DOHH2 (cell line): Measurements from ENCODE around the gene PAQR6.

Source experiments
- H3F3A ChIP-seq: fragments of 200-600 bp; sonication (generic), shearing (Covaris generic); 2 replicates; pipeline ENCODE4 v1.6.0; 2016; ENCODE audit warnings: antibody characterized with exemption, mild to moderate bottlenecking; ENCODE audit not compliant: control insufficient read depth, insufficient read depth
- H3K27ac ChIP-seq: fragments of 200-600 bp; sonication (generic); 2 replicates; pipeline ENCODE4 v1.5.1; 2014; ENCODE audit warnings: low read depth, mild to moderate bottlenecking, low read length, moderate library complexity
- H3K27me3 ChIP-seq: fragments of 200-600 bp; sonication (generic); 2 replicates; pipeline ENCODE4 v1.6.1; 2014; ENCODE audit warnings: mild to moderate bottlenecking, low read length, mixed read lengths; ENCODE audit not compliant: control insufficient read depth
- H3K36me3 ChIP-seq: fragments of 200-600 bp; sonication (generic); 2 replicates; pipeline ENCODE4 v1.6.1; 2014; ENCODE audit warnings: mild to moderate bottlenecking, low read length, moderate library complexity, mixed read lengths; ENCODE audit not compliant: control insufficient read depth
- H3K4me1 ChIP-seq: fragments of 200-600 bp; sonication (generic); 2 replicates; pipeline ENCODE4 v1.6.1; 2014; ENCODE audit warnings: mild to moderate bottlenecking, low read length, mixed read lengths; ENCODE audit not compliant: control insufficient read depth
- H3K4me2 ChIP-seq: fragments of 200-600 bp; sonication (generic); 2 replicates; pipeline ENCODE4 v1.6.0; 2014; ENCODE audit warnings: mild to moderate bottlenecking, low read length, moderate library complexity
- H3K4me3 ChIP-seq: fragments of 200-600 bp; sonication (generic); 2 replicates; pipeline ENCODE4 v1.5.1; 2014; ENCODE audit warnings: mild to moderate bottlenecking, low read length, mixed read lengths
- H3K79me2 ChIP-seq: fragments of 200-600 bp; sonication (generic); 2 replicates; pipeline ENCODE4 v1.6.1; 2014; ENCODE audit warnings: mild to moderate bottlenecking, low read length, mixed read lengths; ENCODE audit not compliant: control insufficient read depth
- H3K9me2 ChIP-seq: fragments of 200-600 bp; sonication (generic); replicated peaks from 2 replicates; pipeline ENCODE4 v1.6.1; 2014; ENCODE audit warnings: mild to moderate bottlenecking, low read length, mixed read lengths; ENCODE audit not compliant: control insufficient read depth
- H3K9me3 ChIP-seq: fragments of 200-600 bp; sonication (generic); 2 replicates; pipeline ENCODE4 v1.6.1; 2014; ENCODE audit warnings: antibody characterized with exemption, low read length, mixed read lengths; ENCODE audit not compliant: control insufficient read depth, insufficient read depth
- H4K20me1 ChIP-seq: fragments of 200-600 bp; sonication (generic); 2 replicates; pipeline ENCODE4 v1.6.0; 2014; ENCODE audit warnings: low read depth, mild to moderate bottlenecking, antibody characterized with exemption, low read length, moderate library complexity; ENCODE audit not compliant: control insufficient read depth, insufficient read depth
- CTCF ChIP-seq: fragments of 200-600 bp; sonication (generic); IDR thresholded peaks from one replicate; pipeline ENCODE4 v1.5.1; 2014; ENCODE audit warnings: antibody characterized with exemption, mild to moderate bottlenecking, low read depth, low read length; ENCODE audit not compliant: poor library complexity, severe bottlenecking
- EZH2phosphoT487 ChIP-seq: fragments of 200-600 bp; sonication (generic); IDR thresholded peaks from 2 replicates; pipeline ENCODE4 v1.6.1; 2017; ENCODE audit warnings: borderline replicate concordance, mild to moderate bottlenecking, antibody characterized with exemption, low read length, moderate library complexity, mixed read lengths

PAQR6 gene

GRCh38 chr1:156284112-156284511, 36.3 kb upstream of the PAQR6 start, which contains the start of gene TMEM79:
TSS of gene TMEM79 (plus strand) at chr1:156284325. CDS start at chr1:156285227, 902 bp downstream.
- Histone ChIP-seq H3K27me3 (no peaks in the 10 kb centered on the region), H4K20me1 (peaks cover 15% of the 10 kb centered on the region; the same call in 1 of the 2 replicates), H3K4me2 (peak within 1 kb of the TSS; percentile 99), H3F3A (no peaks in the 10 kb centered on the region), H3K4me3 (peak within 1 kb of the TSS; percentile 75), H3K9me3 (no peaks in the 10 kb centered on the region), H3K36me3 (peaks cover 34% of the 10 kb centered on the region), H3K4me1 (peaks cover 27% of the 10 kb centered on the region), H3K27ac (peak within 1 kb of the TSS; percentile 24), H3K79me2 (peaks cover 51% of the 10 kb centered on the region), H3K9me2 (no peaks in the 10 kb centered on the region)
- TF ChIP-seq EZH2phosphoT487, result no peak
- no peak for TF ChIP-seq CTCF

- H3K27me3 ChIP-seq, result no peaks in the 10 kb centered on the region
- H4K20me1 ChIP-seq, result peaks cover 15% of the 10 kb centered on the region; the same call in 1 of the 2 replicates
- no peak for TF ChIP-seq EZH2phosphoT487
- TF ChIP-seq CTCF, result no peak
- H3K9me2 ChIP-seq, result no peaks in the 10 kb centered on the region
- H3K4me2 ChIP-seq, result peak overlapping the region; percentile 99
- H3K4me1 ChIP-seq, result peaks cover 27% of the 10 kb centered on the region
- H3K27ac ChIP-seq, result no peak overlapping the region
- H3F3A ChIP-seq, result no peaks in the 10 kb centered on the region
- H3K4me3 ChIP-seq, result peak overlapping the region; percentile 75
- peaks cover 37% of the 10 kb centered on the region for H3K36me3 ChIP-seq
- peaks cover 57% of the 10 kb centered on the region for H3K79me2 ChIP-seq
- H3K9me3 ChIP-seq, result no peaks in the 10 kb centered on the region
These were observed 35.7 kb upstream of the PAQR6 start for GRCh38 chr1:156283521-156283920.

- peak within 1 kb of the TSS; percentile 58 for H3K27ac ChIP-seq
- no peaks in the 10 kb centered on the region for H3K9me3 ChIP-seq
- peak within 1 kb of the TSS; percentile 75 for H3K4me3 ChIP-seq
- peaks cover 15% of the 10 kb centered on the region; the same call in 1 of the 2 replicates for H4K20me1 ChIP-seq
- H3F3A ChIP-seq, result no peaks in the 10 kb centered on the region
- H3K9me2 ChIP-seq, result no peaks in the 10 kb centered on the region
- H3K36me3 ChIP-seq, result peaks cover 45% of the 10 kb centered on the region
- peaks cover 65% of the 10 kb centered on the region for H3K79me2 ChIP-seq
- H3K4me1 ChIP-seq, result peaks cover 27% of the 10 kb centered on the region
- no peaks in the 10 kb centered on the region for H3K27me3 ChIP-seq
- peak within 1 kb of the TSS; percentile 99 for H3K4me2 ChIP-seq
- no peak for TF ChIP-seq CTCF
These were observed 34.8 kb upstream of the PAQR6 start, which contains the start of gene SMG5 for GRCh38 chr1:156282479-156283222. TSS of gene SMG5 (minus strand) at chr1:156282825. CDS start at chr1:156282680, 145 bp downstream.
